GM11168 (cell line): ENCODE measurements around the gene GON7.
"Not testable (repeated sequence)": the region's sequence is repeated elsewhere in the genome, so short reads cannot be mapped to it uniquely, and the experiment has no call there.

Source experiments
- in situ Hi-C: fragments of 300-500 bp; cut with MboI; formaldehyde crosslinking; loops from one replicate; pipeline ENCODE4 v1.12.0; 2022; ENCODE audit warnings: low sequenced_read_pairs; ENCODE audit not compliant: unreplicated experiment

Gene GON7

GRCh38 chr14:93160353-93160801, 46.5 kb downstream of the GON7 start:
- in situ Hi-C loops: no loop called here

- in situ Hi-C loops: not testable (repeated sequence)
Measured at GRCh38 chr14:93159625-93160352, 47.1 kb downstream of the GON7 start.

GRCh38 chr14:93158349-93158748, 48.5 kb downstream of the GON7 start:
- in situ Hi-C loops: not testable (repeated sequence)

- in situ Hi-C loops: no loop called here
Measured at GRCh38 chr14:93156693-93157369, 50.0 kb downstream of the GON7 start.

GRCh38 chr14:93155667-93156066, 51.2 kb downstream of the GON7 start:
- in situ Hi-C loops: no loop called here

GRCh38 chr14:93153121-93153520, 53.7 kb downstream of the GON7 start:
- in situ Hi-C loops: no loop called here
